ENCODE measurements around the gene VIPR1. TPM values are rescaled to one million over a fixed set of nuclear protein-coding genes. Genes with fewer than 3 reads are reported as not detected.

Gene VIPR1
- total and polyA plus RNA-seq, 4 donors, result 2.3 to 41.8 (median 14.6) TPM

- no peak overlapping the region for H3K4me3 ChIP-seq (ENCODE audit: low read depth in 1 of 3, low read length in 3 of 3)
- no peaks in the 10 kb centered on the region for H3K4me1 ChIP-seq (ENCODE audit: control insufficient read depth in 4 of 4, insufficient read depth in 4 of 4, low read length in 3 of 4)
- no peak overlapping the region for H3K9ac ChIP-seq (ENCODE audit: low read depth in 1 of 2, low read length in 2 of 2)
- no peak for DNase-seq (ENCODE audit: low spot score)
- no peaks in the 10 kb centered on the region for H3K9me3 ChIP-seq (ENCODE audit: control insufficient read depth in 4 of 4, low read length in 3 of 4)
- H3K27ac ChIP-seq (ENCODE audit: low read depth in 1 of 2, low read length in 2 of 2), result no peak overlapping the region
- H3K36me3 ChIP-seq (ENCODE audit: control insufficient read depth in 4 of 4, insufficient read depth in 3 of 4, low read depth in 1 of 4, low read length in 3 of 4), result no peaks in the 10 kb centered on the region
- WGBS, result 85% methylated on average over 6 of the region's 6 CpGs
- no peaks in the 10 kb centered on the region for H3K27me3 ChIP-seq (ENCODE audit: control insufficient read depth in 4 of 4, insufficient read depth in 4 of 4, low read length in 3 of 4)
- TF ChIP-seq EGR1 (IDR thresholded peaks at IDR 0.05; ENCODE audit: low read depth in 2 of 2), result no peak
- TF ChIP-seq, protein P1, sequence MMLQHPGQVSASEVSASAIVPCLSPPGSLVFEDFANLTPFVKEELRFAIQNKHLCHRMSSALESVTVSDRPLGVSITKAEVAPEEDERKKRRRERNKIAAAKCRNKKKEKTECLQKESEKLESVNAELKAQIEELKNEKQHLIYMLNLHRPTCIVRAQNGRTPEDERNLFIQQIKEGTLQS (IDR thresholded peaks at IDR 0.05), result no peak
- TF ChIP-seq TAF1 (conservative IDR thresholded peaks at IDR 0.05), result no peak
- no peak for TF ChIP-seq RXRA (IDR thresholded peaks at IDR 0.05)
- no peak for TF ChIP-seq ZBTB33 (IDR thresholded peaks at IDR 0.05)
- no peak for TF ChIP-seq REST (IDR thresholded peaks at IDR 0.05)
- TF ChIP-seq HNF4G (IDR thresholded peaks at IDR 0.05), result no peak
- no peak for TF ChIP-seq RAD21 (IDR thresholded peaks at IDR 0.05)
- TF ChIP-seq YY1 (IDR thresholded peaks at IDR 0.05), result no peak
- TF ChIP-seq SP1 (IDR thresholded peaks at IDR 0.05), result no peak
- no peak for TF ChIP-seq FOXA2 (IDR thresholded peaks at IDR 0.05)
- TF ChIP-seq, protein P2, sequence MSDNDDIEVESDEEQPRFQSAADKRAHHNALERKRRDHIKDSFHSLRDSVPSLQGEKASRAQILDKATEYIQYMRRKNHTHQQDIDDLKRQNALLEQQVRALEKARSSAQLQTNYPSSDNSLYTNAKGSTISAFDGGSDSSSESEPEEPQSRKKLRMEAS (IDR thresholded peaks at IDR 0.05), result no peak
Observed at GRCh38 chr3:42492508-42493080, 9.8 kb upstream of the VIPR1 start.

DNA sequence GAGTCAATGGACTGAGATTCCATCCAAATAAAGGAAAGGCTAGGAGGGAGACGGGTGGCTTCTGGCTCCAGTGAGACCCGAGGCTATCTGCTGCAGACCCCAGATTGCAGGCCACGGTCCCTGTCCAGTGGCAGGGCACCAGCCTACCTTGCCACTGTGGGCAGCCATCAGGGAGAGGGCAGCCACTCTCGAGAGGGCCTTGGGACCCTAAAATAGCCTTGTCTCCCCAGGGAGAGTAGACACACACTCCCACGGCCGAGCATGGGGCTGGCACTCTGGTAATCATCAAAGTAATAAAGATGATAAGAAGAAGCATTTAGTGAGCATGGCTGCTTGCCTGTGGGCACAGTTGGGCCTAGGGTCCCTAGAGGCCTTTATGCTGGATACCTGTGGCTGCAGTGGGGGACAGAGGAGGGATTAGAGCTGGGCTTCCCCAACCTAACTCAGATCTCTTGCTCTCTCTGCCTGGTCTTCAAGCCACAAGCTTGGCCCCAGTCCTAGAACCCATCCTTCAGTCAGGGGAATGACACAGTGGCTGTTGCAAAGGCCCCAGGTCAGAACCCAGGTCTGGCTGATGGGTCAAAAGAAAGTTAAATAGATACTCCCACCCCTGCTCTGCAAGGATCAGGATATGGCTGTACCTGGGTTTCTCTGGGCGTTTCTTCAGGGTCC lies 9.2 kb upstream of the VIPR1 start:
- TF ChIP-seq GABPA (IDR thresholded peaks at IDR 0.05 in 1 of 2, conservative IDR thresholded peaks at IDR 0.05 in 1 of 2) (no peak), SP1 (IDR thresholded peaks at IDR 0.05) (no peak), YY1 (IDR thresholded peaks at IDR 0.05) (no peak), RAD21 (IDR thresholded peaks at IDR 0.05) (no peak), FOXA1 (IDR thresholded peaks at IDR 0.05) (no peak), NR2F2 (IDR thresholded peaks at IDR 0.05) (no peak), HNF4G (IDR thresholded peaks at IDR 0.05) (no peak), EGR1 (IDR thresholded peaks at IDR 0.05; ENCODE audit: low read depth in 2 of 2) (no peak), JUND (IDR thresholded peaks at IDR 0.05) (no peak), FOXA2 (IDR thresholded peaks at IDR 0.05) (no peak), RXRA (IDR thresholded peaks at IDR 0.05) (no peak), REST (IDR thresholded peaks at IDR 0.05) (no peak)
- TF ChIP-seq, protein P1 (IDR thresholded peaks at IDR 0.05), result no peak
- TF ChIP-seq, protein P2 (IDR thresholded peaks at IDR 0.05), result no peak
- TF ChIP-seq, protein P3, sequence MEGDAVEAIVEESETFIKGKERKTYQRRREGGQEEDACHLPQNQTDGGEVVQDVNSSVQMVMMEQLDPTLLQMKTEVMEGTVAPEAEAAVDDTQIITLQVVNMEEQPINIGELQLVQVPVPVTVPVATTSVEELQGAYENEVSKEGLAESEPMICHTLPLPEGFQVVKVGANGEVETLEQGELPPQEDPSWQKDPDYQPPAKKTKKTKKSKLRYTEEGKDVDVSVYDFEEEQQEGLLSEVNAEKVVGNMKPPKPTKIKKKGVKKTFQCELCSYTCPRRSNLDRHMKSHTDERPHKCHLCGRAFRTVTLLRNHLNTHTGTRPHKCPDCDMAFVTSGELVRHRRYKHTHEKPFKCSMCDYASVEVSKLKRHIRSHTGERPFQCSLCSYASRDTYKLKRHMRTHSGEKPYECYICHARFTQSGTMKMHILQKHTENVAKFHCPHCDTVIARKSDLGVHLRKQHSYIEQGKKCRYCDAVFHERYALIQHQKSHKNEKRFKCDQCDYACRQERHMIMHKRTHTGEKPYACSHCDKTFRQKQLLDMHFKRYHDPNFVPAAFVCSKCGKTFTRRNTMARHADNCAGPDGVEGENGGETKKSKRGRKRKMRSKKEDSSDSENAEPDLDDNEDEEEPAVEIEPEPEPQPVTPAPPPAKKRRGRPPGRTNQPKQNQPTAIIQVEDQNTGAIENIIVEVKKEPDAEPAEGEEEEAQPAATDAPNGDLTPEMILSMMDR (IDR thresholded peaks at IDR 0.05; ENCODE audit: low read depth, low read length, missing input control), result no peak
- no peak for DNase-seq (ENCODE audit: low spot score)
- Histone ChIP-seq H3K9ac (ENCODE audit: low read depth in 1 of 2, low read length in 2 of 2) (no peak overlapping the region), H3K9me3 (ENCODE audit: control insufficient read depth in 4 of 4, low read length in 3 of 4) (no peaks in the 10 kb centered on the region), H3K4me1 (ENCODE audit: control insufficient read depth in 4 of 4, insufficient read depth in 4 of 4, low read length in 3 of 4) (no peaks in the 10 kb centered on the region), H3K27me3 (ENCODE audit: control insufficient read depth in 4 of 4, insufficient read depth in 4 of 4, low read length in 3 of 4) (no peaks in the 10 kb centered on the region), H3K27ac (ENCODE audit: low read depth in 1 of 2, low read length in 2 of 2) (no peak overlapping the region), H3K4me3 (ENCODE audit: low read depth in 1 of 3, low read length in 3 of 3) (no peak overlapping the region), H3K36me3 (ENCODE audit: control insufficient read depth in 4 of 4, insufficient read depth in 3 of 4, low read depth in 1 of 4, low read length in 3 of 4) (no peaks in the 10 kb centered on the region)
- 95% methylated on average over 7 of the region's 7 CpGs for WGBS
